Kasumi-1 (cell line): ENCODE measurements around the gene MKNK1.

Experiments
- DNase-seq, 2 experiments: peaks; one replicate each; lab custom pipeline; 2025; lab: John Stamatoyannopoulos, UW

Gene MKNK1

GRCh38 chr1:46522184-46522968 lies 81.7 kb downstream of the MKNK1 start:
- DNase-seq: peak; percentile 76 to 80

DNA sequence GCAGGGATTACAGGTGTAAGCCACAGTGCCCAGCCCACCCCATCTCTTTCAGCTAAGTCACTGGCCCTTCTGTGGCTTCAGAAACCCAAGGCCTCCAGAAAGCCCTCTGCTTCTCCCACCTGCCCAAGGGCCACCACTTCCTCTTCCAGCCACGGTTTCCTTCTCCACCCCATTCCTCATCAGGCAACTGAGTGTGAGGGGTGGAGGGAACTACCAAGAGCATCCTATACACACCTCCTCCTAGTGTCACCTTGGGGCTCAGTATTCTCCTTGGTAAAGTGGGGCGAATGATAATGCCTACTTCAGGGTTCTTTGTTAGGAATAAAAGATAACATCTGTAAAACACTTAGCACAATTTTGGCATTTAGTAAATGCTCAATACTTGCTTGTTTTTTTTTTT lies 82.7 kb downstream of the MKNK1 start:
- DNase-seq: peak in 1 of 2 experiments; percentile 37

DNA sequence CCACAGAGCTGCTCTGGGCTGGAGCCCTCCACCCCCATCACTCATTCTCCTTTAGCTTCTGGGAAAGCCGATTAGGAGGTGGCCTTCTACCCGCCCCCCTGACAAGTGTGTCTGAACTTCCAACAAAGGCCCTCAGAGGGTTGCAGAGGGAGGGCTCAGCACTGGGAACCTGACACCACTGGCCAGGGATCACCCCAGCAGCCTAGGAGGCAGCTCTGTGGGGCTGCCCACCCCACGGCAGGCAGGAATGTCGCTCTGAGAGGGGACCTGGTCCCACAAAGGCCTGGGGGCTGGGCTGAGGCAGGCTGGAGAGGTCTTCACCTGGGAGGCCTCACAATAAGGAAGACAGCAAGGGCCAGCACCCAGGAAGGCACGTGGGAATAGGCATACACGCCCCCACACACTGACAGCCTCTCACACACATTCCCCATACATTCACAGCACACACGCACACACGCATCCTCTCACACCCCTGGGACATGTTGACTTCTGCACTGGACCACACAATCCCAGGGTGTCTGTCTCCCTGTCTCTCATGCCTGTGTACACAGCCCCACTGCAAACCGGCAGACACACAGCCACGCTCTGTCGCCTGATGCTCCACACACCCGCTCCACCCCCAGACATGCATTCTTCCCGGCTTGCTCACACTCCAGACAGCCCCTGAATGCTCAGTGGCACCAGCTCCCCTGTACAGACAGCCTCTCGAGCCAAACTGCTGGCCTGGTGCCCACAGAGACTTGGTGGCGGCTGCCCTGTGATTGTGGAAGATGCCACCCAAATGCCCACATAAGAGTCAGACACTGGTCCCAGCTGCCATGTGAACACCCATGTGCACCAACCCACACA lies 83.8 kb downstream of the MKNK1 start:
- no peak for DNase-seq

- no peak for DNase-seq
These were observed 84.9 kb downstream of the MKNK1 start for GRCh38 chr1:46519209-46519608.

DNA sequence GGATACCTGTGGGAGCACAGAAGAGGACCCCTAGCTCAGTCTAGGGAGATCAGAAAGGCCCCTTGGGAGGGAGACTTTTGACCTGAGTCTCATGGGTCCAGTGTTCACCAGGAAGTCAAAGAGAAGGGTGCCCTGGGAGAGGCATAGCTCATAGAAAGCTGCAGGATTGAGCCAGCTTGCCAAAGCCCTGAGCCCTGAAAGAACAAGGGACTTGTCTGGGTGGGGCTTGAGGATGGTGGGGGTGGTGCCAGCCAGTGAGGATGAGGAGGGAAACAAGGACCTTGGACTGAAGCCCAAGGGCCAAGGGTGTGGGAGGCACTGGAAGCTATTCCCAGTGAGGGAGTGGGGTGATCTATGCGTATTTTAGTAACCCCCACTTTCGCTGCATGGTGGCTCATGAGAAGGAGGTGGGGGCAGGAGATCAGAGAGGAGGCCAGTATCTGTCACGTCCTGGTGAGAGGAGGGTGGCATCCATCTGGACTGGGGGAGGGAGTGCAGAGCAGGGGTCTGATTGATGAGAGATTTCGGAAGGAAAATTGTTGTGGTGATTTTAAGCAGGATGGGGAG lies 86.1 kb downstream of the MKNK1 start:
- DNase-seq: no peak

GRCh38 chr1:46517010-46517600 lies 87.0 kb downstream of the MKNK1 start:
- no peak for DNase-seq

DNA sequence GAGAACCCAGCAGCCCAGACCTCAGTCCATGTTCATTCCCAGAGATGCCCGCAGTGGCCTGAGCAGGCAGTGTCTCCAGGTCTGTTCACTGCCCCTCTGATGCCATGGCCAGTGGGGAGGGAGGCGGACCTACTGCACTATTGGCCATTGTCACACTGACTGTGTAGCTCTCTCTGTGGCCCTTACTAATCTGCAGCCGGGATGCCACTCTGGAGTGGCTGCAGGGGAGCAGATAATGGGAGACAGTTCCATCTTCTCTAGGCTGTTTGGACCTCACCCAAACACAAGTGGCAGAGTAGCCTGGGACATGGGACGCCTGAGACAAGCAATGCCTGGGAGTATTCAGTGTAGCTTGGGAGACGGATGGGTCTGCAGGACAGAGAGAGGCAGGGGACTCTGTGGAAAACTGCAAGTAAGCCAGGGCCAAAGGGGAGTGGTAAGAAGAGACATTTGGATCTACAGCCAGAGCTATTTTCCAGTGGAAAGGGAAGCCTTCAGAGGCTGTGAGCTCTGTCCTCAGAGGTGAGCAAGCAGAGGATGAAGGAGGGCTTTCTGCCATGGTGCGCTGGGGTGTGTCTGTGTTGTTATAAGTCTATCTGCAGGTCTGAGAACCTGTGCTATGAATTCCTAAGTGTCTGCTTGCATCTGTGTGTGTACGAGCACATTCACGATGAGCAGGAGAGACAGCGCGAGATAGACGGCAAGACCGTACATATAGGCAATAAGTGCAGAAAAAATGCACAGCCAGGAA lies 87.7 kb downstream of the MKNK1 start:
- DNase-seq: no peak

DNA sequence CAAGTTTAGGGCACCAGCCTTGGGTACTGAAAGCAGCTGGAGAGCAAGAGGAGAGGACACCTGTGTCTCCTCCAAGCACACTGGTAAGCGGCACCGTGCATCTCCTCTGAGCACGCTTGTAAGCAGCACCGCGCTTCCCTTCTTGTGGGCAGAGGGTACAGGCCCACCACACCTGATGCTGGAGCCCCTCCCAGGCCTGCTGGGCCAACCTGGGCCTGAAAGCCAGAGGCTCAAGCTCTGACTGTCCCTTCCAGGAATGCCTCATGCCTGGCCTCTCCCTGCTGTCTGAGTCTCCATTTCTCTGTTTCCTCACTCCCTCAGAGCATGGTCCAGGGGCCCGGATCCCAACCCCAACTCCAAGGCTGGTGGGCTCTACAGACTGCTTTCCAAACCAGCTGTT lies 88.5 kb downstream of the MKNK1 start:
- no peak for DNase-seq

DNA sequence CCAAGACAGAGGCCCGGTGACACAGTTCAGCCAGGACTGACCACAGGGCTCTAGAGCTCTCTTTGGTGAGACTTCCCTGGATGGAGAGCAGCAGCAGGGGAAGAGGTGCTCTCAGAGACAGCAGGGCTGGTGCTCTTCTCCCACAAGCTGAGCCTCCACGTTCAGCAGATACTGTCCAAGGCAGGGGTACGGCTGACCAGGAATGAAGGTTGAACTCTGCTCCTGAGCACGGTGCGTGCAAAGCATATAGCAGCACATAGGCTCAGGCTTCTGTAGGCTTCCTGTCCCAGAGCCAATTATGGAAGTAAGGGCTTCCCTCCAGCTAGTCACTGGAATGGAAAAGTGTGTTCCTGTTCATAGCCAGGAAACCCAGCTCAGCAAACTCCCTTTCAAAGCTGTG lies 90.5 kb downstream of the MKNK1 start:
- no peak for DNase-seq

DNA sequence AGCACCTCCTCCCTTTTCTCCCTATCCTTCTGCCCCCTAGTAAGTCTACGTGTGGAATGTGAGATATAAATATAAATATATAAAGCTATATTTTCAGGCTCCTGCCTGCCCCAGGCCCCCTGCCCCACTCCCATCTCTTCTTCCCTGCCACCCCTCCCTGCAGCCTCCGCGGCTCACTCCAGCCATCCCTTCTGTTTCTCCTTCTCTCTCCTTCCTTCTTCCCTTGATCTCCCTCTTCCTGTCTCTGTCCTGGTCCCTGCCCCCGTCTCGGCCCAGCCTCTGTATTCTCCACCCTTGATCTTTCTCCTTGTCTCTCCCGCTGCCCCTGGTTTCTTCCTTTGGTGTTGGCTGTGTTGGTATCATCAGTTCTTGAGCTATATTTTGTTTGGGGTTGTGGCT lies 91.3 kb downstream of the MKNK1 start:
- DNase-seq: no peak

DNA sequence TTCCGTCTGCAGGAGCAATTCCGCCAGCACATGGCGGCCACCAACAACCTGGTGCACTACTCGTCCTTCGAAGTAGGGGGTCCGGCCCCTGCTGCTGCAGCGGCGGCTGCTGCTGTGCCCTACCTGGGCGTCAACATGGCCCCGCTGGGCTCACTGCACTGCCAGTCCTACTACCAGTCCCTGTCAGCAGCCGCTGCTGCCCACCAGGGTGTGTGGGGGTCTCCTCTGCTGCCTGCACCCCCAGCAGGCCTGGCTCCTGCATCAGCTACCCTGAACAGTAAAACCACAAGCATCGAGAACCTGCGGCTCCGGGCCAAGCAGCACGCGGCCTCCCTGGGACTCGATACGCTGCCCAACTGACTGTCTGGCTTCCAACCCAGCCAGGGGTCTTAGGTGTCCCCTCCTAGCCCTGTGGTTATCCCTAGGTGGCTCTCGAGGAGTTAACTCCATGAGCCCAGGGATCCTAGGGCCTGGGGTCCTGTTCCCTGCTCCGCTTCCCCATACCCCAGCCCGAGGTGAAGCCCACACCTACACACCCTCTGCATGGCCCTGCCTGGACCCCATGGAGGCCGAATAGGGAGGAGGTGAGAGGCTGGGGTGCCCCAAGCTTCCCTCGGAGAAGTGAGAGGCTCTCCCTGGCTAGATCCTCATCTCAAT lies 91.8 kb downstream of the MKNK1 start:
- DNase-seq: no peak

GRCh38 chr1:46510998-46511365 lies 93.1 kb downstream of the MKNK1 start:
- DNase-seq: no peak

DNA sequence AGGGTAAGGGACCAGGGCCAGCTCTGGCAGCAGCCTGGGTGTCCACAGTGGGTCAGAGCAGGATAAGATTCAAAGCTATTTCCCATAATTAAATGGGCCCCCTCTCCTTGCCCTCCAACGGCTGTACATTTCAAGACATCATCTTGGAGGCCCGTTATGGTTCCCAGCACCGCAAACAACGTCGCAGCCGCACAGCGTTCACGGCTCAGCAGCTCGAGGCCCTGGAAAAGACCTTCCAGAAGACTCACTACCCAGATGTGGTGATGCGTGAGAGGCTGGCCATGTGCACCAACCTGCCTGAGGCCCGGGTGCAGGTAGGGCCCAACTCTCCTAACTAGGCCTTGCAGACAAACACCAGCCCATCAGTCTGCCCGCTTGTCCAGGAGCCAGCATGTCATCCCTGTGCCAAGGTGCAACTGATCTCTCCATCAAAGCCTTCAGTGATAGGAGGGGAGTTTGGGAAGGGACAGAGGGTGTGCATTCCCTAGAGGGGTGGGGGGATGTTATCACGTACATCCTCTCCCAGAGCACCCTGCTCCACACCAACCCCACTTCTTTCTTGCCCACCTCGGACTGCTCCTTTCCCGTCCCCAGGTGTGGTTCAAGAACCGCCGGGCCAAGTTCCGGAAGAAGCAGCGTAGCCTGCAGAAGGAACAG lies 93.6 kb downstream of the MKNK1 start:
- DNase-seq: no peak

DNA sequence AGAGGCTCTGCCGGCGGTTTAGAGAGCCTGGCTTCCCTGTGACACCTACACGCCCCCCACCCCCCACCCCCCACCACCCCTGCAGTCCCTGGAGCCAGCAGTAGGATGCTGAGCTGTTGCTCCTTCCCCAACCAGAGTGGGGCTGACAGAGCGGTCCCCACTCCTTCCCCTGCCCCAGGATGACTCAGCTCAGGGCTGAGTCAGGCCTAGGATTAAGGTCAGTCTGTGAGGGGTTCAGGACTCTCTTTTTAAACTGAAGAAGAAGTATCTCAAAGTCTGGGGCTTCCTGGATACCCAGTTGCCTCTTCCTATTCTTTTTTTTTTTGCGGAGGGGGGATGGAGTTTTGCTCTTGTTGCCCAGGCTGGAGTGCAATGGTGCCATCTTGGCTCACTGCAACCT lies 95.3 kb downstream of the MKNK1 start:
- DNase-seq: no peak
